Heart left ventricle (tissue), 16 donors: ENCODE data around the gene CIP2A. TPM values are rescaled to one million over a fixed set of nuclear protein-coding genes. Genes with fewer than 3 reads are reported as not detected.

Experiments used
- ATAC-seq, 4 donors: fragments of 200-7000 bp; cut with Tn5 transposase; one replicate each; pipeline ENCODE4 v1.9.1; 2020 to 2022; ENCODE audit warnings: moderate library complexity in 4 of 4, mild to moderate bottlenecking in 3 of 4, moderate number of reproducible peaks in 1 of 4
- DNase-seq, 5 donors: peaks; one replicate each; pipeline ENCODE4 v3.0.0-alpha.2; 2020
- H3K27ac ChIP-seq, 12 donors: fragments of 200-600 bp; sonication (generic) in 4 of 12; one replicate each; pipeline versions ENCODE4 v1.5.0 to v1.8.0; 2016 to 2022; ENCODE audit warnings: mild to moderate bottlenecking in 2 of 12
- H3K27me3 ChIP-seq, 9 donors: fragments of 200-600 bp; sonication (generic) in 2 of 9; one replicate each; pipeline versions ENCODE4 v1.5.1 to v1.8.0; 2016 to 2022; ENCODE audit warnings: mild to moderate bottlenecking in 3 of 9
- H3K36me3 ChIP-seq, 9 donors: fragments of 200-600 bp; sonication (generic) in 2 of 9; one replicate each; pipeline versions ENCODE4 v1.5.0 to v1.8.0; 2018 to 2022; ENCODE audit warnings: mild to moderate bottlenecking in 2 of 9
- H3K4me1 ChIP-seq, 12 donors: fragments of 200-600 bp; sonication (generic) in 4 of 12; one replicate each; pipeline versions ENCODE4 v1.5.0 to v1.8.0; 2016 to 2022; ENCODE audit warnings: mild to moderate bottlenecking in 3 of 12
- H3K4me3 ChIP-seq, 12 donors: fragments of 200-600 bp; sonication (generic) in 4 of 12; one replicate each; pipeline versions ENCODE4 v1.5.0 to v1.8.0; 2017 to 2022; ENCODE audit warnings: mild to moderate bottlenecking in 9 of 12, moderate library complexity in 4 of 12
- H3K9me3 ChIP-seq, 12 donors: fragments of 200-600 bp; sonication (generic) in 4 of 12; one replicate each; pipeline versions ENCODE4 v1.5.0 to v1.8.0; 2016 to 2022; ENCODE audit warnings: mild to moderate bottlenecking in 1 of 12
- POLR2A ChIP-seq, 2 donors: fragments of 450-650 bp; IDR thresholded peaks; one replicate each; pipeline ENCODE4 v1.6.1; 2017; ENCODE audit warnings: antibody characterized with exemption in 2 of 2, mild to moderate bottlenecking in 2 of 2, moderate library complexity in 2 of 2
- WGBS, 4 donors: extraction: QIAGEN DNeasy Blood & Tissue Kit in 2 of 4; methylation state at CpG; one replicate each; pipeline versions ENCODE4 v1.1.5 to v1.1.7; 2013 to 2018; 5-methylcytosine and 5-hydroxymethylcytosine counted together
- intact Hi-C, 10 donors: fragments of 100-400 bp; cut with DNase I; formaldehyde crosslinking; loops; one replicate each; pipeline versions ENCODE4 v1.11.1 to v1.14.2; 2022
- polyA plus RNA-seq, 2 donors: library from polyadenylated mRNA; stranded (reverse); fragments of 200-250 nt; gene quantifications; one replicate each; pipeline ENCODE4 v1.2.3, GENCODE V29; 2013
- total RNA-seq, 9 donors: library from RNA; depleted of rRNA in 2 of 9; stranded (reverse); fragments of >200 nt in 2 of 9; fragmentation: NEBNext Ultra II Directional in 3 of 9; extraction: Animal tissue kit (Norgen Biotek cat#: 25700) in 3 of 9; gene quantifications; one replicate each; pipeline versions ENCODE4 v1.1.0 to v1.2.4, GENCODE V29; 2016 to 2023
- TF ChIP-seq, protein P1 (sequence below), 12 donors: fragments of 200-600 bp; sonication (generic) in 4 of 12; IDR thresholded peaks; one replicate each; pipeline versions ENCODE4 v1.5.0 to v1.8.0; 2018 to 2022; ENCODE audit warnings: antibody characterized with exemption in 12 of 12, mild to moderate bottlenecking in 5 of 12
- donor health status: ischemic (EF 13 %, LVEDD 7.1; RV severe dilation, severe dysfunction).
- donor health status: healthy with polysubstance abuse.
- donor health status: DM: no; HTN: yes; CAD: no.
- donor health status: DM: no; HTN: no; CAD: no.
- donor health status: ischemic (EF 25% LVEDD 6.9; RV normal size, moderate dysfunction).
- donor health status: ischemic (EF 25% LVEDD 5.7; RV mildly dilated, moderate dysfunction).
- donor health status: healthy.
- donor health status: DM: yes; HTN: yes; CAD: no.
- donor health status: ischemic (EF 35%, LVEDD 5.7; RV mildly dilated, moderate dysfunction).
- donor health status: nonischemic (EF 11% LVEDD 7.7; RV severe dilation, severe dysfunction).
- donor health status: DM: yes; HTN: yes; CAD: no.
- donor health status: PGD.
- donor health status: ischemic (EF 29% LVEDD 5.4; RV normal size, mild dysfunction).
- donor health status: nonischemic (EF 23%, LVEDD 6.1; RV moderate dilation, normal function).

Gene CIP2A
- total and polyA plus RNA-seq, 11 donors, result 0.19 to 4.7 (median 1.2) TPM

DNA sequence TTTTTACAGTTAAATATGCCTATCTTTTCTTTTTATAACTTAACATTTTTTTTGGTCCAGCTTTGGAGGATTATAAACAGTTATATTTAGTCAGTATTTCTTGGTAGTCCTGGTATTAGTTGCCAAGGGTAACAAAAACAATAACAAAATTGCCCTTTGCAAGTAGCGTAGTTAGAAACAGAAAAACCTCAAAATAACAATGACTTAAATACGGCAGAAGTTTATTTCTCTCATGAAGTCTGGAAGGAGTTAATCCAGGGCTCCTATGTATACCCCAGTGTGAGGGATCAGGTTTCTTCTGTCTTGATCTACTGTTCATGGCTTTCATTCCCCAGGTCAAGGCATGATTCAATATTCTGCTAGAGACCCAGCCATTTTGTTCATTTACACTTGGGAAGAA lies 64.7 kb downstream of the CIP2A start:
- H3K4me1 ChIP-seq, result peaks cover 0 to 42% (median 16%) of the 10 kb centered on the region in 12 donors
- H3K36me3 ChIP-seq, result no peaks in the 10 kb centered on the region
- H3K9me3 ChIP-seq, result no peaks in the 10 kb centered on the region
- DNase-seq, result no peak
- TF ChIP-seq, protein P1, sequence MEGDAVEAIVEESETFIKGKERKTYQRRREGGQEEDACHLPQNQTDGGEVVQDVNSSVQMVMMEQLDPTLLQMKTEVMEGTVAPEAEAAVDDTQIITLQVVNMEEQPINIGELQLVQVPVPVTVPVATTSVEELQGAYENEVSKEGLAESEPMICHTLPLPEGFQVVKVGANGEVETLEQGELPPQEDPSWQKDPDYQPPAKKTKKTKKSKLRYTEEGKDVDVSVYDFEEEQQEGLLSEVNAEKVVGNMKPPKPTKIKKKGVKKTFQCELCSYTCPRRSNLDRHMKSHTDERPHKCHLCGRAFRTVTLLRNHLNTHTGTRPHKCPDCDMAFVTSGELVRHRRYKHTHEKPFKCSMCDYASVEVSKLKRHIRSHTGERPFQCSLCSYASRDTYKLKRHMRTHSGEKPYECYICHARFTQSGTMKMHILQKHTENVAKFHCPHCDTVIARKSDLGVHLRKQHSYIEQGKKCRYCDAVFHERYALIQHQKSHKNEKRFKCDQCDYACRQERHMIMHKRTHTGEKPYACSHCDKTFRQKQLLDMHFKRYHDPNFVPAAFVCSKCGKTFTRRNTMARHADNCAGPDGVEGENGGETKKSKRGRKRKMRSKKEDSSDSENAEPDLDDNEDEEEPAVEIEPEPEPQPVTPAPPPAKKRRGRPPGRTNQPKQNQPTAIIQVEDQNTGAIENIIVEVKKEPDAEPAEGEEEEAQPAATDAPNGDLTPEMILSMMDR (IDR thresholded peaks at IDR 0.05), result no peak
- TF ChIP-seq POLR2A (IDR thresholded peaks at IDR 0.05), result no peak
- no peak overlapping the region for H3K4me3 ChIP-seq
- 5 to 15% (median 10%) methylated on average over 2 of the region's 2 CpGs for WGBS, 4 donors
- intact Hi-C loops, result no loop called here
- ATAC-seq, result peak in 2 of 4 donors; percentile 16 to 29
- peak overlapping the region in 4 of 12 donors; percentile 5 to 21 (median 18) for H3K27ac ChIP-seq
- no peaks in the 10 kb centered on the region for H3K27me3 ChIP-seq

DNA sequence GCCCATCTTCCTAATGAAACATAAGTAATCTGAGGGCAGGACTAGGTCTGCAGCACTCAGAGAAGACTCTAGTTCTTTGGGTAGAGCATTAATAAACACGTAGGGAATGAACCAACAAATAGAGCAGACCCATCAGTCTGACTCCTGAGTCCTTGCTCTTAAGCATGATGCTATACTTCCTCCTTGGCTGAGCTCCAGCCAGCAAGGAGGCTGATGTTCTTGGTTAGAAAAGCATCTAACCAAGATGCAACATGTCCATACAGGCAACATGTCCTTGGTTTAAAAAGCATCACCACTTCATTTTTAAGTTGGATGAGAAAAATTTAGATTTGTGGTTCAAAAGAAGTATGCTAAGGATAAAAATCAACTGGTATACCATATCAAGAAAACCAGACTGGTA lies 70.3 kb downstream of the CIP2A start:
- Histone ChIP-seq H3K4me3 (no peak overlapping the region), H3K27me3 (no peaks in the 10 kb centered on the region), H3K36me3 (no peaks in the 10 kb centered on the region), H3K4me1 (peaks cover 0 to 1% (median 0%) of the 10 kb centered on the region in 12 donors), H3K27ac (no peak overlapping the region), H3K9me3 (no peaks in the 10 kb centered on the region)
- 43 to 61% (median 54%) methylated on average over 1 of the region's 1 CpG for WGBS, 4 donors
- no peak for DNase-seq
- intact Hi-C loops, result no loop called here
- no peak for ATAC-seq
- TF ChIP-seq POLR2A (IDR thresholded peaks at IDR 0.05), result no peak
- TF ChIP-seq, protein P1 (IDR thresholded peaks at IDR 0.05), result no peak

DNA sequence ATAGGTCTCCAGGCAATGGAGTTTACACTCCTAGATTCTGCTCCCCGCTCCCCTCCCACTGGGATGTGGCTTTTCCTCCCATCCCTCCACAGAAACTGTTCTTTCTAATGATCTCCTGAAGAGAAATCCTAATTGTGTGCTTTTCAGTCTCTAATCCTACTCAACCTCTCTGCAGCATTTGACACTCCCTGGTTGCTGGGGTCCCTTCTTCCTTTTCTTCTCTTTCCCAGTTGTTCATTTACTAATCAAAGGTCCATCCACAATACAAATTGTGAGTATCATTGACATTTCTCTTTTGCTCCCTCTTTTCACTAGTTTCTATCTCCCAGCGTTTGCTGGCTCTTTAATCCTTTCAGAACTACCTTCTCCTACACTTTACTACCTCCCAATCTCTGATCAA lies 72.4 kb downstream of the CIP2A start:
- Histone ChIP-seq H3K27me3 (no peaks in the 10 kb centered on the region), H3K4me3 (no peak overlapping the region), H3K27ac (no peak overlapping the region), H3K4me1 (no peaks in the 10 kb centered on the region), H3K36me3 (no peaks in the 10 kb centered on the region), H3K9me3 (no peaks in the 10 kb centered on the region)
- DNase-seq (no peak), ATAC-seq (no peak)
- TF ChIP-seq, protein P1 (IDR thresholded peaks at IDR 0.05), result no peak
- TF ChIP-seq POLR2A (IDR thresholded peaks at IDR 0.05), result no peak
- intact Hi-C loops, result no loop called here
- WGBS, 4 donors, result 88 to 97% (median 92%) methylated on average over 2 of the region's 2 CpGs

DNA sequence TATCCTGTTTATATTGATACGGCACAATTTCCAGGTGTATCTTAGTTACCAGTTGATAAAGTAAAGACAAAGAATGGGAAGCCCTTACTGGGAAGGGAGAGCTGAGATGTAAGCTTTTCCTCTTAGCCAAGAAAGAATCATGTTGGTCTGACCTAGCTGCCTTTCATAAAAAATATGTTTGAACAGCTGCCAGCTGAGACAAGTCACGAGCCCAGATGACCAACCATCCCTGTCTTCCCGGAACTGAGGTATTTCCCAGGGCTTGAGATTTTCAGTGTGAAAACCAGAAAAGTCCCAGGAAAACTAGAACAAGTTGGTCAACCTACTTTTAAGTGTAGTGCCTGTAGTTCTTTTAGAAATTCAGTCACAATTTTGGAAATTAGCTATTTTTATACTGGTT lies 75.3 kb downstream of the CIP2A start:
- intact Hi-C loops, result no loop called here
- Histone ChIP-seq H3K9me3 (no peaks in the 10 kb centered on the region), H3K36me3 (no peaks in the 10 kb centered on the region), H3K27me3 (no peaks in the 10 kb centered on the region), H3K27ac (no peak overlapping the region), H3K4me1 (peaks cover 0 to 9% (median 0%) of the 10 kb centered on the region in 12 donors), H3K4me3 (no peak overlapping the region)
- no peak for ATAC-seq
- TF ChIP-seq, protein P1 (IDR thresholded peaks at IDR 0.05), result no peak
- no peak for TF ChIP-seq POLR2A (IDR thresholded peaks at IDR 0.05)
- WGBS, 4 donors, result 54 to 68% (median 58%) methylated on average over 3 of the region's 3 CpGs
- no peak for DNase-seq
